Activated CD8-positive, alpha-beta T cell treated with anti-CD3 and anti-CD28 coated beads for 36 hours (primary cell): ENCODE measurements around the gene S100A1. TPM values are rescaled to one million over a fixed set of nuclear protein-coding genes. Genes with fewer than 3 reads are reported as not detected.

Experiments
- ATAC-seq: fragments of 200-7000 bp; cut with Tn5 transposase; one replicate; pipeline ENCODE4 v1.10.0; 2021; ENCODE audit warnings: mild to moderate bottlenecking, moderate library complexity
- CTCF ChIA-PET: fragments of 350-600 bp; sonication (Branson Sonifier 250); formaldehyde crosslinking; loops from one replicate; lab custom pipeline; 2021; ENCODE audit warnings: antibody characterized with exemption; lab: Charles Lee
- POLR2A ChIA-PET: fragments of 350-600 bp; sonication (Branson Sonifier 250); formaldehyde crosslinking; loops from one replicate; lab custom pipeline; 2021; ENCODE audit warnings: antibody characterized with exemption; lab: Charles Lee
- DNase-seq: peaks from one replicate; pipeline ENCODE4 v3.0.0-alpha.2; 2020
- H3K27ac Mint-ChIP-seq: one replicate; pipeline ENCODE4 v1.8.0; 2021; ENCODE audit warnings: mild to moderate bottlenecking, mixed read lengths
- H3K27me3 Mint-ChIP-seq: one replicate; pipeline ENCODE4 v1.8.0; 2021; ENCODE audit warnings: mixed read lengths
- H3K36me3 Mint-ChIP-seq: one replicate; pipeline ENCODE4 v1.8.0; 2021; ENCODE audit warnings: low read depth, mixed read lengths
- H3K4me1 Mint-ChIP-seq: one replicate; pipeline ENCODE4 v1.8.0; 2021; ENCODE audit warnings: low read depth, mixed read lengths
- H3K4me3 Mint-ChIP-seq: one replicate; pipeline ENCODE4 v1.8.0; 2021; ENCODE audit warnings: mild to moderate bottlenecking, moderate library complexity, mixed read lengths
- H3K9me3 Mint-ChIP-seq: one replicate; pipeline ENCODE4 v1.8.0; 2021; ENCODE audit warnings: mixed read lengths
- intact Hi-C: fragments of 100-400 bp; cut with micrococcal nuclease; formaldehyde crosslinking; loops from one replicate; pipeline ENCODE4 v1.10.0; 2022
- total RNA-seq, 2 experiments: library from RNA; stranded (reverse); gene quantifications; one replicate each; pipeline ENCODE4 v1.2.3, GENCODE V29; 2021
- TF ChIP-seq, protein P1 (sequence below): fragments of 200-600 bp; IDR thresholded peaks from one replicate; pipeline ENCODE4 v1.8.0; 2022; ENCODE audit warnings: antibody characterized with exemption, mild to moderate bottlenecking

Gene S100A1
- total RNA-seq, 2 experiments from 2014 or later: not detected

GRCh38 chr1:153599847-153600246 lies 28.4 kb upstream of the S100A1 start:
- Mint-ChIP-seq H3K4me3 (no peak overlapping the region), H3K27me3 (no peaks in the 10 kb centered on the region), H3K4me1 (peaks cover 18% of the 10 kb centered on the region), H3K27ac (no peak overlapping the region), H3K9me3 (no peaks in the 10 kb centered on the region), H3K36me3 (no peaks in the 10 kb centered on the region)
- ATAC-seq: no peak
- no peak for DNase-seq
- intact Hi-C loops: no loop called here
- TF ChIP-seq, protein P1, sequence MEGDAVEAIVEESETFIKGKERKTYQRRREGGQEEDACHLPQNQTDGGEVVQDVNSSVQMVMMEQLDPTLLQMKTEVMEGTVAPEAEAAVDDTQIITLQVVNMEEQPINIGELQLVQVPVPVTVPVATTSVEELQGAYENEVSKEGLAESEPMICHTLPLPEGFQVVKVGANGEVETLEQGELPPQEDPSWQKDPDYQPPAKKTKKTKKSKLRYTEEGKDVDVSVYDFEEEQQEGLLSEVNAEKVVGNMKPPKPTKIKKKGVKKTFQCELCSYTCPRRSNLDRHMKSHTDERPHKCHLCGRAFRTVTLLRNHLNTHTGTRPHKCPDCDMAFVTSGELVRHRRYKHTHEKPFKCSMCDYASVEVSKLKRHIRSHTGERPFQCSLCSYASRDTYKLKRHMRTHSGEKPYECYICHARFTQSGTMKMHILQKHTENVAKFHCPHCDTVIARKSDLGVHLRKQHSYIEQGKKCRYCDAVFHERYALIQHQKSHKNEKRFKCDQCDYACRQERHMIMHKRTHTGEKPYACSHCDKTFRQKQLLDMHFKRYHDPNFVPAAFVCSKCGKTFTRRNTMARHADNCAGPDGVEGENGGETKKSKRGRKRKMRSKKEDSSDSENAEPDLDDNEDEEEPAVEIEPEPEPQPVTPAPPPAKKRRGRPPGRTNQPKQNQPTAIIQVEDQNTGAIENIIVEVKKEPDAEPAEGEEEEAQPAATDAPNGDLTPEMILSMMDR: no peak
- ChIA-PET POLR2A (no interaction called here), CTCF (interaction anchor here (1.1 to 1.9 kb wide), 2 partner anchors 19 to 89 kb away, joined by 3 to 6 read pairs; no protein-coding TSS in a partner anchor)

GRCh38 chr1:153602749-153603148 lies 25.5 kb upstream of the S100A1 start:
- intact Hi-C loops: no loop called here
- TF ChIP-seq, protein P1: no peak
- CTCF ChIA-PET: interaction anchor here (1.7 to 5.9 kb wide), 2 partner anchors 14 to 92 kb away, joined by 7 to 29 read pairs; partner anchors contain the start of gene S100A14
- Mint-ChIP-seq H3K9me3 (no peaks in the 10 kb centered on the region), H3K4me1 (peaks cover 11% of the 10 kb centered on the region), H3K4me3 (no peak overlapping the region), H3K27ac (no peak overlapping the region), H3K36me3 (no peaks in the 10 kb centered on the region), H3K27me3 (no peaks in the 10 kb centered on the region)
- no peak for DNase-seq
- POLR2A ChIA-PET: interaction anchor here (1.0 to 1.2 kb wide), 3 partner anchors 9 to 30 kb away, joined by 3 read pairs; no protein-coding TSS in a partner anchor
- ATAC-seq: no peak

GRCh38 chr1:153606194-153606593 lies 22.0 kb upstream of the S100A1 start:
- POLR2A ChIA-PET: no interaction called here
- CTCF ChIA-PET: interaction anchor here (1.7 to 5.9 kb wide), 2 partner anchors 11 to 111 kb away, joined by 5 to 29 read pairs; partner anchors contain the start of gene S100A14
- DNase-seq (no peak), ATAC-seq (no peak)
- Mint-ChIP-seq H3K4me3 (no peak overlapping the region), H3K4me1 (peaks cover 3% of the 10 kb centered on the region), H3K27ac (no peak overlapping the region), H3K9me3 (no peaks in the 10 kb centered on the region), H3K27me3 (no peaks in the 10 kb centered on the region), H3K36me3 (no peaks in the 10 kb centered on the region)
- TF ChIP-seq, protein P1: no peak
- intact Hi-C loops: no loop called here

GRCh38 chr1:153607381-153607780 lies 20.9 kb upstream of the S100A1 start:
- CTCF ChIA-PET: interaction anchor here (1.3 to 5.9 kb wide), 3 partner anchors 10 to 112 kb away, joined by 3 to 29 read pairs (median 5); partner anchors contain the start of gene S100A14

More at GRCh38 chr1:153607381-153607780, 20.9 kb upstream of the S100A1 start:
- H3K4me3 Mint-ChIP-seq: no peak overlapping the region
- intact Hi-C loops: no loop called here
- H3K27ac Mint-ChIP-seq: no peak overlapping the region
- ATAC-seq: no peak
- POLR2A ChIA-PET: interaction anchor here (1.0 to 1.4 kb wide), 2 partner anchors 11 to 22 kb away, joined by 3 read pairs; no protein-coding TSS in a partner anchor
- no peaks in the 10 kb centered on the region for H3K27me3 Mint-ChIP-seq
- H3K9me3 Mint-ChIP-seq: no peaks in the 10 kb centered on the region
- TF ChIP-seq, protein P1: no peak
- DNase-seq: no peak
- H3K4me1 Mint-ChIP-seq: peaks cover 3% of the 10 kb centered on the region
- no peaks in the 10 kb centered on the region for H3K36me3 Mint-ChIP-seq
